ENCODE data around the gene VASP.

GRCh38 chr19:45497791-45498190 lies 9.5 kb upstream of the VASP start:
- TF ChIP-seq CTCF (IDR thresholded peaks at IDR 0.05 in 2 of 3, conservative IDR thresholded peaks at IDR 0.05 in 1 of 3; ENCODE audit: borderline replicate concordance in 1 of 3, insufficient read depth in 1 of 3, low read depth in 2 of 3, low read length in 2 of 3) (no peak), EZH2 (IDR thresholded peaks at IDR 0.05) (no peak), POLR2A (IDR thresholded peaks at IDR 0.05; ENCODE audit: borderline replicate concordance, extremely low read depth, insufficient read depth, insufficient read length) (no peak), POLR2AphosphoS5 (IDR thresholded peaks at IDR 0.05; ENCODE audit: low read depth, low read length) (no peak), ATF3 (IDR thresholded peaks at IDR 0.05) (no peak), RAD21 (IDR thresholded peaks at IDR 0.05; ENCODE audit: low read depth) (no peak), EZH2phosphoT487 (IDR thresholded peaks at IDR 0.05; ENCODE audit: borderline replicate concordance) (no peak), CEBPB (IDR thresholded peaks at IDR 0.05; ENCODE audit: low read depth) (no peak), ZNF274 (IDR thresholded peaks at IDR 0.05; ENCODE audit: low read depth, low read length) (no peak), SIN3A (IDR thresholded peaks at IDR 0.05; ENCODE audit: low read depth) (no peak)
- TF ChIP-seq, protein P1, sequence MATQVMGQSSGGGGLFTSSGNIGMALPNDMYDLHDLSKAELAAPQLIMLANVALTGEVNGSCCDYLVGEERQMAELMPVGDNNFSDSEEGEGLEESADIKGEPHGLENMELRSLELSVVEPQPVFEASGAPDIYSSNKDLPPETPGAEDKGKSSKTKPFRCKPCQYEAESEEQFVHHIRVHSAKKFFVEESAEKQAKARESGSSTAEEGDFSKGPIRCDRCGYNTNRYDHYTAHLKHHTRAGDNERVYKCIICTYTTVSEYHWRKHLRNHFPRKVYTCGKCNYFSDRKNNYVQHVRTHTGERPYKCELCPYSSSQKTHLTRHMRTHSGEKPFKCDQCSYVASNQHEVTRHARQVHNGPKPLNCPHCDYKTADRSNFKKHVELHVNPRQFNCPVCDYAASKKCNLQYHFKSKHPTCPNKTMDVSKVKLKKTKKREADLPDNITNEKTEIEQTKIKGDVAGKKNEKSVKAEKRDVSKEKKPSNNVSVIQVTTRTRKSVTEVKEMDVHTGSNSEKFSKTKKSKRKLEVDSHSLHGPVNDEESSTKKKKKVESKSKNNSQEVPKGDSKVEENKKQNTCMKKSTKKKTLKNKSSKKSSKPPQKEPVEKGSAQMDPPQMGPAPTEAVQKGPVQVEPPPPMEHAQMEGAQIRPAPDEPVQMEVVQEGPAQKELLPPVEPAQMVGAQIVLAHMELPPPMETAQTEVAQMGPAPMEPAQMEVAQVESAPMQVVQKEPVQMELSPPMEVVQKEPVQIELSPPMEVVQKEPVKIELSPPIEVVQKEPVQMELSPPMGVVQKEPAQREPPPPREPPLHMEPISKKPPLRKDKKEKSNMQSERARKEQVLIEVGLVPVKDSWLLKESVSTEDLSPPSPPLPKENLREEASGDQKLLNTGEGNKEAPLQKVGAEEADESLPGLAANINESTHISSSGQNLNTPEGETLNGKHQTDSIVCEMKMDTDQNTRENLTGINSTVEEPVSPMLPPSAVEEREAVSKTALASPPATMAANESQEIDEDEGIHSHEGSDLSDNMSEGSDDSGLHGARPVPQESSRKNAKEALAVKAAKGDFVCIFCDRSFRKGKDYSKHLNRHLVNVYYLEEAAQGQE (IDR thresholded peaks at IDR 0.05; ENCODE audit: low read depth), result no peak
- TF ChIP-seq, protein P2, sequence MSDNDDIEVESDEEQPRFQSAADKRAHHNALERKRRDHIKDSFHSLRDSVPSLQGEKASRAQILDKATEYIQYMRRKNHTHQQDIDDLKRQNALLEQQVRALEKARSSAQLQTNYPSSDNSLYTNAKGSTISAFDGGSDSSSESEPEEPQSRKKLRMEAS (IDR thresholded peaks at IDR 0.05), result no peak
